GM12878 (cell line): ENCODE results near the gene EID1. TPM values are rescaled to one million over a fixed set of nuclear protein-coding genes. Genes with fewer than 3 reads are reported as not detected.

ENCODE experiments used
- CUX1 ChIP-seq: IDR thresholded peaks from 2 replicates; pipeline ENCODE4 v1.6.1; 2012; ENCODE audit warnings: improper control_type of control experiment, low read depth, low read length; ENCODE audit not compliant: insufficient replicate concordance
- polyA plus RNA-seq, 11 experiments: library from polyadenylated mRNA; depleted of rRNA in 4 of 11; unstranded in 6 of 11; stranded (reverse) in 5 of 11; fragments of >200 nt; fragmentation: Nextera tagmentation in 4 of 11; fragmentation: Illumina TruSeq in 1 of 11; extraction: Ambion mirVana in 4 of 11; extraction: Trizol in 1 of 11; gene quantifications; 1 replicate in 1 of 11; 2 replicates in 10 of 11; pipeline versions ENCODE4 v1.2.1 to v1.2.3, GENCODE V29; 2011 to 2016; ENCODE audit warnings: inconsistent platforms in 2 of 11, missing spikeins in 2 of 11, low read depth in 1 of 11
- total RNA-seq, 4 experiments: library from RNA; depleted of rRNA in 3 of 4; stranded (reverse); fragments of >200 nt in 3 of 4; fragmentation: Illumina TruSeq in 1 of 4; extraction: Trizol in 1 of 4; gene quantifications; 2 replicates each; pipeline versions ENCODE4 v1.2.1 to v1.2.3, GENCODE V29; 2013 to 2021

Gene EID1
- total and polyA plus RNA-seq, 10 of the 15 experiments (the other 5 are each of a cell fraction or from before 2014, with no cell fraction given): 45.6 to 210 (median 124) TPM

DNA sequence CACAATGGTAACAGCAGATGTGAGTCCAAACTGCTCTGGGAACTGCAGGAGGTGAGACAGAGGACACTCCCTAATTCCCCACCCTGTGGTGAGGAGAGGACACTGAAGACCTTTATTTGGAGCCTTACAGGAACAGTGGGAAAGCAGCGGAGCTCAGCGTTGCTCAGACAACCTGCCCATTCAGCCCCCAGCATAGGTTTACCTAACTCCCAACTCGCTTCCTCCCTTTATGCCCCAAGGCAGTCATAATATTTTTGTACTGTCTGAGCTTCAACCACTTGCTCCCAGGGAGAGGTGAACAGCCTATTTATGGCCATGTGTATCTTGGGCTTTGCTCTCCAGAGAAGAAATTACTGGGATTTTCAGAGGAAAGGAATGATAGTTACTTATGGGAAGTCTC, 51.7 kb downstream of the EID1 start (continued):
- TF ChIP-seq CUX1: no peak

Other genes starting within 250 kb of the EID1 start
- gene FBN1, start 232.4 kb upstream of the EID1 start, total RNA-seq (2014; rRNA removed): 9.8 and 11.2 TPM in 2 replicates
- gene FBN1, start 232.4 kb upstream of the EID1 start, total RNA-seq (2014; rRNA removed; fragmentation: Illumina TruSeq; extraction: Trizol): 10.1 and 10.7 TPM in 2 replicates
- 12.6 and 15.3 TPM in 2 replicates for gene FBN1, start 232.4 kb upstream of the EID1 start, total RNA-seq (2021)
- gene FBN1, start 232.4 kb upstream of the EID1 start, polyA plus RNA-seq (2011; rRNA removed): 6.1 and 6.6 TPM in 2 replicates
- 8.9 and 10.1 TPM in 2 replicates for gene FBN1, start 232.4 kb upstream of the EID1 start, polyA plus RNA-seq (2014; fragmentation: Illumina TruSeq; extraction: Trizol)
- 1 to 10 TPM; 2.2 to 2.6 TPM for gene FBN1, start 232.4 kb upstream of the EID1 start, polyA plus RNA-seq (2014; fragmentation: Nextera tagmentation; extraction: Ambion mirVana)
- gene FBN1, start 232.4 kb upstream of the EID1 start, polyA plus RNA-seq (2014; rRNA removed): 5.7 and 7.4 TPM in 2 replicates
- gene FBN1, start 232.4 kb upstream of the EID1 start, polyA plus RNA-seq (2016; fragmentation: Nextera tagmentation; extraction: Ambion mirVana): 1 to 10 TPM; 3.7 to 3.8 TPM
- 13.1 and 14.1 TPM in 2 replicates for gene CEP152, start 67.1 kb upstream of the EID1 start, total RNA-seq (2014; rRNA removed)
- 21.2 and 25.4 TPM in 2 replicates for gene CEP152, start 67.1 kb upstream of the EID1 start, total RNA-seq (2014; rRNA removed; fragmentation: Illumina TruSeq; extraction: Trizol)
- gene CEP152, start 67.1 kb upstream of the EID1 start, total RNA-seq (2021): 12.0 and 15.3 TPM in 2 replicates
- 6.9 and 8.6 TPM in 2 replicates for gene CEP152, start 67.1 kb upstream of the EID1 start, polyA plus RNA-seq (2011; rRNA removed)
- 15.8 and 18.6 TPM in 2 replicates for gene CEP152, start 67.1 kb upstream of the EID1 start, polyA plus RNA-seq (2014; fragmentation: Illumina TruSeq; extraction: Trizol)
- 1 to 10 TPM; 5.3 to 5.7 TPM for gene CEP152, start 67.1 kb upstream of the EID1 start, polyA plus RNA-seq (2014; fragmentation: Nextera tagmentation; extraction: Ambion mirVana)
- gene CEP152, start 67.1 kb upstream of the EID1 start, polyA plus RNA-seq (2014; rRNA removed): 7.0 and 8.8 TPM in 2 replicates
- gene CEP152, start 67.1 kb upstream of the EID1 start, polyA plus RNA-seq (2016; fragmentation: Nextera tagmentation; extraction: Ambion mirVana): 10 to 100 TPM; 19.6 to 22.6 TPM
- gene SHC4, start 85.8 kb downstream of the EID1 start, total RNA-seq (2014; rRNA removed): 0.22 and 0.28 TPM in 2 replicates
- 0.13 and 0.14 TPM in 2 replicates for gene SHC4, start 85.8 kb downstream of the EID1 start, total RNA-seq (2014; rRNA removed; fragmentation: Illumina TruSeq; extraction: Trizol)
- 0.15 and 0.35 TPM in 2 replicates for gene SHC4, start 85.8 kb downstream of the EID1 start, total RNA-seq (2021)
- 0.77 and 1.5 TPM in 2 replicates for gene SHC4, start 85.8 kb downstream of the EID1 start, polyA plus RNA-seq (2011; rRNA removed)
- 0.25 TPM in 1 of 2 replicates, not detected in the other for gene SHC4, start 85.8 kb downstream of the EID1 start, polyA plus RNA-seq (2014; fragmentation: Illumina TruSeq; extraction: Trizol)
- under 1 TPM; 0.04 to 0.08 TPM for gene SHC4, start 85.8 kb downstream of the EID1 start, polyA plus RNA-seq (2014; fragmentation: Nextera tagmentation; extraction: Ambion mirVana)
- gene SHC4, start 85.8 kb downstream of the EID1 start, polyA plus RNA-seq (2014; rRNA removed): 0.08 and 0.19 TPM in 2 replicates
- under 1 TPM; 0.13 to 0.87 TPM for gene SHC4, start 85.8 kb downstream of the EID1 start, polyA plus RNA-seq (2016; fragmentation: Nextera tagmentation; extraction: Ambion mirVana)
- 9.2 and 12.4 TPM in 2 replicates for gene SECISBP2L, start 168.3 kb downstream of the EID1 start, total RNA-seq (2014; rRNA removed)
- 15.0 and 15.3 TPM in 2 replicates for gene SECISBP2L, start 168.3 kb downstream of the EID1 start, total RNA-seq (2014; rRNA removed; fragmentation: Illumina TruSeq; extraction: Trizol)
- gene SECISBP2L, start 168.3 kb downstream of the EID1 start, total RNA-seq (2021): 15.8 and 16.2 TPM in 2 replicates
- 24.2 and 30.2 TPM in 2 replicates for gene SECISBP2L, start 168.3 kb downstream of the EID1 start, polyA plus RNA-seq (2011; rRNA removed)
- gene SECISBP2L, start 168.3 kb downstream of the EID1 start, polyA plus RNA-seq (2014; fragmentation: Illumina TruSeq; extraction: Trizol): 11.8 and 14.0 TPM in 2 replicates
- gene SECISBP2L, start 168.3 kb downstream of the EID1 start, polyA plus RNA-seq (2014; fragmentation: Nextera tagmentation; extraction: Ambion mirVana): 1 to 10 TPM; 1.4 to 2.8 TPM
- gene SECISBP2L, start 168.3 kb downstream of the EID1 start, polyA plus RNA-seq (2014; rRNA removed): 7.0 and 7.5 TPM in 2 replicates
- 10 to 100 TPM; 10.4 TPM for gene SECISBP2L, start 168.3 kb downstream of the EID1 start, polyA plus RNA-seq (2016; fragmentation: Nextera tagmentation; extraction: Ambion mirVana)